ENCODE results near the gene SERTAD3.
"Not testable (repeated sequence)": the region's sequence is repeated elsewhere in the genome, so short reads cannot be mapped to it uniquely, and the experiment has no call there.

Gene SERTAD3

GRCh38 chr19:40441719-40442253 lies 2.3 kb downstream of the SERTAD3 start:
- H3K9me3 ChIP-seq (ENCODE audit: insufficient read depth, low read depth, low read length) = no peaks in the 10 kb centered on the region
- H3K4me1 ChIP-seq (ENCODE audit: insufficient read depth, low read length) = peaks cover 6% of the 10 kb centered on the region; the same call in 1 of the 2 replicates
- peak overlapping the region; percentile 86 for H3K4me3 ChIP-seq (ENCODE audit: low read length)
- H3K9ac ChIP-seq (ENCODE audit: low read depth, low read length) = peak overlapping the region; percentile 87; the same call in 1 of the 2 replicates
- H3K27me3 ChIP-seq (ENCODE audit: insufficient read depth, low read length) = no peaks in the 10 kb centered on the region
- H3K27ac ChIP-seq (ENCODE audit: low read length) = no peak overlapping the region
- H3K36me3 ChIP-seq (ENCODE audit: insufficient read depth, low read depth, low read length) = peaks cover 24% of the 10 kb centered on the region

- Histone ChIP-seq H3K4me1 (ENCODE audit: insufficient read depth, low read length) (peaks cover 9% of the 10 kb centered on the region; the same call in 1 of the 2 replicates), H3K9ac (ENCODE audit: low read depth, low read length) (no peak overlapping the region), H3K4me3 (ENCODE audit: low read length) (no peak overlapping the region), H3K36me3 (ENCODE audit: insufficient read depth, low read depth, low read length) (peaks cover 24% of the 10 kb centered on the region), H3K9me3 (ENCODE audit: insufficient read depth, low read depth, low read length) (no peaks in the 10 kb centered on the region), H3K27me3 (ENCODE audit: insufficient read depth, low read length) (no peaks in the 10 kb centered on the region), H3K27ac (ENCODE audit: low read length) (no peak overlapping the region)
Observed at GRCh38 chr19:40438284-40438683, 5.9 kb downstream of the SERTAD3 start.

GRCh38 chr19:40433391-40434216 lies 10.5 kb downstream of the SERTAD3 start:
- H3K27ac ChIP-seq (ENCODE audit: low read length) = peak overlapping the region; percentile 89
- no peaks in the 10 kb centered on the region for H3K36me3 ChIP-seq (ENCODE audit: insufficient read depth, low read depth, low read length)
- H3K9me3 ChIP-seq (ENCODE audit: insufficient read depth, low read depth, low read length) = no peaks in the 10 kb centered on the region
- peak overlapping the region; percentile 87 for H3K9ac ChIP-seq (ENCODE audit: low read depth, low read length)
- no peaks in the 10 kb centered on the region for H3K27me3 ChIP-seq (ENCODE audit: insufficient read depth, low read length)
- H3K4me1 ChIP-seq (ENCODE audit: insufficient read depth, low read length) = peaks cover 6% of the 10 kb centered on the region; the same call in 1 of the 2 replicates
- peak overlapping the region; percentile 68 for H3K4me3 ChIP-seq (ENCODE audit: low read length)

GRCh38 chr19:40432760-40433159 lies 11.4 kb downstream of the SERTAD3 start:
- not testable (repeated sequence) for H3K27me3 ChIP-seq (ENCODE audit: insufficient read depth, low read length); H3K4me1 ChIP-seq (ENCODE audit: insufficient read depth, low read length); H3K9me3 ChIP-seq (ENCODE audit: insufficient read depth, low read depth, low read length); H3K36me3 ChIP-seq (ENCODE audit: insufficient read depth, low read depth, low read length)
- Histone ChIP-seq H3K9ac (ENCODE audit: low read depth, low read length) (peak overlapping the region; percentile 87; the same call in 1 of the 2 replicates), H3K4me3 (ENCODE audit: low read length) (peak overlapping the region; percentile 68; the same call in 1 of the 2 replicates), H3K27ac (ENCODE audit: low read length) (peak overlapping the region; percentile 89)

GRCh38 chr19:40431698-40432097 lies 12.4 kb downstream of the SERTAD3 start:
- Histone ChIP-seq H3K9ac (ENCODE audit: low read depth, low read length) (no peak overlapping the region), H3K27ac (ENCODE audit: low read length) (no peak overlapping the region), H3K4me1 (ENCODE audit: insufficient read depth, low read length) (peaks cover 6% of the 10 kb centered on the region; the same call in 1 of the 2 replicates)

GRCh38 chr19:40430242-40430641 lies 13.9 kb downstream of the SERTAD3 start:
- not testable (repeated sequence) for H3K36me3 ChIP-seq (ENCODE audit: insufficient read depth, low read depth, low read length); H3K27ac ChIP-seq (ENCODE audit: low read length); H3K4me1 ChIP-seq (ENCODE audit: insufficient read depth, low read length); H3K9me3 ChIP-seq (ENCODE audit: insufficient read depth, low read depth, low read length); H3K27me3 ChIP-seq (ENCODE audit: insufficient read depth, low read length); H3K9ac ChIP-seq (ENCODE audit: low read depth, low read length); H3K4me3 ChIP-seq (ENCODE audit: low read length)

More at GRCh38 chr19:40431698-40432097, 12.4 kb downstream of the SERTAD3 start:
- Histone ChIP-seq H3K4me3 (ENCODE audit: low read length) (no peak overlapping the region), H3K9me3 (ENCODE audit: insufficient read depth, low read depth, low read length) (no peaks in the 10 kb centered on the region), H3K27me3 (ENCODE audit: insufficient read depth, low read length) (no peaks in the 10 kb centered on the region), H3K36me3 (ENCODE audit: insufficient read depth, low read depth, low read length) (no peaks in the 10 kb centered on the region)

GRCh38 chr19:40428197-40428596 lies 15.9 kb downstream of the SERTAD3 start:
- H3K36me3 ChIP-seq (ENCODE audit: insufficient read depth, low read depth, low read length); H3K9me3 ChIP-seq (ENCODE audit: insufficient read depth, low read depth, low read length); H3K4me1 ChIP-seq (ENCODE audit: insufficient read depth, low read length); H3K27ac ChIP-seq (ENCODE audit: low read length); H3K9ac ChIP-seq (ENCODE audit: low read depth, low read length); H3K4me3 ChIP-seq (ENCODE audit: low read length); H3K27me3 ChIP-seq (ENCODE audit: insufficient read depth, low read length): not testable (repeated sequence)

- peak within 1 kb of the TSS; percentile 86 for H3K9ac ChIP-seq (ENCODE audit: low read depth, low read length)
- H3K4me3 ChIP-seq (ENCODE audit: low read length) = peak within 1 kb of the TSS; percentile 74
- no peaks in the 10 kb centered on the region for H3K27me3 ChIP-seq (ENCODE audit: insufficient read depth, low read length)
- H3K27ac ChIP-seq (ENCODE audit: low read length) = peak within 1 kb of the TSS; percentile 34
- no peaks in the 10 kb centered on the region for H3K9me3 ChIP-seq (ENCODE audit: insufficient read depth, low read depth, low read length)
- peaks cover 8% of the 10 kb centered on the region for H3K36me3 ChIP-seq (ENCODE audit: insufficient read depth, low read depth, low read length)
- H3K4me1 ChIP-seq (ENCODE audit: insufficient read depth, low read length) = peaks cover 5% of the 10 kb centered on the region; the same call in 1 of the 2 replicates
Observed at GRCh38 chr19:40425450-40426287, 18.5 kb downstream of the SERTAD3 start, which contains the start of gene SERTAD1. SERTAD1 (minus strand) TSS chr19:40425992; CDS start chr19:40423546, 2,446 bp downstream.

GRCh38 chr19:40424637-40425449 lies 19.3 kb downstream of the SERTAD3 start:
- Histone ChIP-seq H3K27ac (ENCODE audit: low read length) (peak overlapping the region; percentile 34), H3K9ac (ENCODE audit: low read depth, low read length) (peak overlapping the region; percentile 86), H3K27me3 (ENCODE audit: insufficient read depth, low read length) (no peaks in the 10 kb centered on the region), H3K9me3 (ENCODE audit: insufficient read depth, low read depth, low read length) (no peaks in the 10 kb centered on the region), H3K4me3 (ENCODE audit: low read length) (peak overlapping the region; percentile 74), H3K36me3 (ENCODE audit: insufficient read depth, low read depth, low read length) (peaks cover 8% of the 10 kb centered on the region), H3K4me1 (ENCODE audit: insufficient read depth, low read length) (peaks cover 5% of the 10 kb centered on the region; the same call in 1 of the 2 replicates)

- Histone ChIP-seq H3K27me3 (ENCODE audit: insufficient read depth, low read length) (no peaks in the 10 kb centered on the region), H3K9ac (ENCODE audit: low read depth, low read length) (no peak overlapping the region), H3K4me3 (ENCODE audit: low read length) (no peak overlapping the region), H3K36me3 (ENCODE audit: insufficient read depth, low read depth, low read length) (peaks cover 8% of the 10 kb centered on the region), H3K27ac (ENCODE audit: low read length) (no peak overlapping the region), H3K4me1 (ENCODE audit: insufficient read depth, low read length) (peaks cover 5% of the 10 kb centered on the region; the same call in 1 of the 2 replicates), H3K9me3 (ENCODE audit: insufficient read depth, low read depth, low read length) (no peaks in the 10 kb centered on the region)
Observed at GRCh38 chr19:40423938-40424337, 20.2 kb downstream of the SERTAD3 start.

All from iPS-20b (cell line).